GM12801 (cell line): ENCODE measurements around the gene EMC8.

Source experiments
- CTCF ChIP-seq: IDR thresholded peaks from one replicate; pipeline ENCODE4 v1.5.1; 2011; ENCODE audit warnings: control low read depth; ENCODE audit not compliant: insufficient read length; ENCODE audit errors: extremely low read depth

EMC8 gene

GRCh38 chr16:85808926-85809325 lies 9.6 kb upstream of the EMC8 start:
- TF ChIP-seq CTCF: no peak

GRCh38 chr16:85806539-85806938 lies 7.2 kb upstream of the EMC8 start:
- TF ChIP-seq CTCF: no peak

GRCh38 chr16:85805442-85806045 lies 6.2 kb upstream of the EMC8 start:
- TF ChIP-seq CTCF: no peak

- no peak for TF ChIP-seq CTCF
Measured at GRCh38 chr16:85803570-85803969, 4.2 kb upstream of the EMC8 start.

- no peak for TF ChIP-seq CTCF
Measured at GRCh38 chr16:85800321-85800669, 951 bp upstream of the EMC8 start.

- TF ChIP-seq CTCF: no peak
Measured at GRCh38 chr16:85798901-85799496, 345 bp downstream of the EMC8 start.

GRCh38 chr16:85798283-85798776 lies 1.0 kb downstream of the EMC8 start:
- no peak for TF ChIP-seq CTCF
